H9 (cell line): Measurements from ENCODE around the gene ME3. TPM values are rescaled to one million over a fixed set of nuclear protein-coding genes. Genes with fewer than 3 reads are reported as not detected.

Source experiments
- DNase-seq: peaks from one replicate; pipeline ENCODE4 v3.0.0-alpha.2; 2017
- H2AFZ ChIP-seq: one replicate; pipeline ENCODE4 v1.6.1; 2013; ENCODE audit warnings: mild to moderate bottlenecking, low read length, control low read depth, moderate library complexity
- H2AK5ac ChIP-seq: 2 replicates; pipeline ENCODE4 v1.6.1; 2013; ENCODE audit warnings: low read length, control low read depth, mixed read lengths; ENCODE audit not compliant: insufficient read length
- H2BK120ac ChIP-seq: one replicate; pipeline ENCODE4 v1.6.1; 2013; ENCODE audit warnings: low read depth, mild to moderate bottlenecking, low read length, control low read depth, inconsistent platforms; ENCODE audit not compliant: poor library complexity, severe bottlenecking
- H2BK12ac ChIP-seq: 2 replicates; pipeline ENCODE4 v1.6.1; 2013; ENCODE audit warnings: low read length, control low read depth, mixed read lengths, low read depth; ENCODE audit not compliant: insufficient read length
- H2BK15ac ChIP-seq: 2 replicates; pipeline ENCODE4 v1.6.1; 2013; ENCODE audit warnings: low read depth, low read length, control low read depth
- H2BK20ac ChIP-seq: one replicate; pipeline ENCODE4 v1.6.1; 2013; ENCODE audit warnings: low read depth, mild to moderate bottlenecking, low read length, control low read depth, inconsistent platforms; ENCODE audit not compliant: poor library complexity, severe bottlenecking
- H2BK5ac ChIP-seq: 2 replicates; pipeline ENCODE4 v1.6.1; 2013; ENCODE audit warnings: low read length, control low read depth, mixed read lengths; ENCODE audit not compliant: insufficient read length
- H3K14ac ChIP-seq: 2 replicates; pipeline ENCODE4 v1.6.1; 2013; ENCODE audit warnings: low read length, control low read depth; ENCODE audit not compliant: insufficient read depth
- H3K18ac ChIP-seq: 2 replicates; pipeline ENCODE4 v1.6.1; 2013; ENCODE audit warnings: low read depth, mild to moderate bottlenecking, mixed read lengths, low read length, control low read depth; ENCODE audit not compliant: insufficient read length
- H3K23ac ChIP-seq: 2 replicates; pipeline ENCODE4 v1.6.1; 2013; ENCODE audit warnings: low read length, control low read depth, mixed read lengths, low read depth; ENCODE audit not compliant: insufficient read length
- H3K23me2 ChIP-seq: 2 replicates; pipeline ENCODE4 v1.6.1; 2013; ENCODE audit warnings: low read depth, mild to moderate bottlenecking, mixed read lengths, low read length, control low read depth; ENCODE audit not compliant: insufficient read length, poor library complexity, severe bottlenecking
- H3K27ac ChIP-seq: 2 replicates; pipeline ENCODE4 v1.5.1; 2013; ENCODE audit warnings: low read length, control low read depth, mixed read lengths, low read depth; ENCODE audit not compliant: insufficient read length
- H3K27me3 ChIP-seq: 2 replicates; pipeline ENCODE4 v1.6.1; 2013; ENCODE audit warnings: low read length, control low read depth, inconsistent platforms; ENCODE audit not compliant: insufficient read depth
- H3K4ac ChIP-seq: 2 replicates; pipeline ENCODE4 v1.6.1; 2013; ENCODE audit warnings: low read depth, mild to moderate bottlenecking, control low read depth, inconsistent platforms, low read length, moderate library complexity
- H3K4me1 ChIP-seq: 2 replicates; pipeline ENCODE4 v1.6.1; 2013; ENCODE audit warnings: low read length, control low read depth, inconsistent platforms; ENCODE audit not compliant: insufficient read depth
- H3K4me2 ChIP-seq: 2 replicates; pipeline ENCODE4 v1.6.1; 2013; ENCODE audit warnings: low read length, control low read depth, mixed read lengths; ENCODE audit not compliant: insufficient read length, insufficient read depth
- H3K56ac ChIP-seq: 2 replicates; pipeline ENCODE4 v1.6.1; 2013; ENCODE audit warnings: low read depth, mild to moderate bottlenecking, mixed read lengths, low read length, control low read depth; ENCODE audit not compliant: insufficient read length
- H3K79me1 ChIP-seq: 2 replicates; pipeline ENCODE4 v1.6.1; 2013; ENCODE audit warnings: low read depth, mild to moderate bottlenecking, moderate library complexity, low read length, control low read depth, inconsistent platforms; ENCODE audit not compliant: insufficient read depth, poor library complexity, severe bottlenecking
- H3K79me2 ChIP-seq: 2 replicates; pipeline ENCODE4 v1.6.1; 2013; ENCODE audit warnings: low read length, control low read depth, inconsistent platforms; ENCODE audit not compliant: insufficient read depth
- H3K9ac ChIP-seq: 2 replicates; pipeline ENCODE4 v1.6.1; 2013; ENCODE audit warnings: low read length, control low read depth, mixed read lengths; ENCODE audit not compliant: insufficient read length; ENCODE audit errors: extremely low read depth
- H3K9me3 ChIP-seq: one replicate; pipeline ENCODE4 v1.6.1; 2013; ENCODE audit warnings: low read depth, low read length, inconsistent platforms; ENCODE audit not compliant: control insufficient read depth
- H3T11ph ChIP-seq: one replicate; pipeline ENCODE4 v1.6.1; 2013; ENCODE audit warnings: mild to moderate bottlenecking, low read length, control low read depth, inconsistent platforms
- H4K20me1 ChIP-seq: one replicate; pipeline ENCODE4 v1.6.1; 2013; ENCODE audit not compliant: control insufficient read depth, insufficient read length, insufficient read depth
- H4K5ac ChIP-seq: 2 replicates; pipeline ENCODE4 v1.6.1; 2013; ENCODE audit warnings: low read depth, mild to moderate bottlenecking, mixed read lengths, low read length, control low read depth; ENCODE audit not compliant: insufficient read length
- H4K8ac ChIP-seq: replicated peaks from 2 replicates; pipeline ENCODE4 v1.6.1; 2013; ENCODE audit warnings: low read length, control low read depth, mixed read lengths, low read depth; ENCODE audit not compliant: insufficient read length
- H4K91ac ChIP-seq: 2 replicates; pipeline ENCODE4 v1.6.1; 2013; ENCODE audit warnings: low read depth, mild to moderate bottlenecking, moderate library complexity, mixed read lengths, low read length, control low read depth; ENCODE audit not compliant: insufficient read length
- H3K27ac Mint-ChIP-seq, 3 experiments: 2 replicates in 2 of 3; 3 replicates in 1 of 3; pipeline ENCODE4 v1.8.0; 2020 to 2021; ENCODE audit warnings: mixed read lengths in 3 of 3, mild to moderate bottlenecking in 1 of 3, moderate library complexity in 1 of 3
- H3K27me3 Mint-ChIP-seq: 2 replicates; pipeline ENCODE4 v1.8.0; 2021; ENCODE audit warnings: low read depth, mild to moderate bottlenecking, moderate library complexity, mixed read lengths
- H3K36me3 Mint-ChIP-seq, 3 experiments: 2 replicates in 2 of 3; 3 replicates in 1 of 3; pipeline ENCODE4 v1.8.0; 2020 to 2021; ENCODE audit warnings: low read depth in 3 of 3, mixed read lengths in 3 of 3; ENCODE audit not compliant: insufficient read depth in 1 of 3
- H3K4me1 Mint-ChIP-seq, 2 experiments: 2 replicates each; pipeline ENCODE4 v1.8.0; 2020; ENCODE audit warnings: mixed read lengths in 2 of 2
- H3K4me3 Mint-ChIP-seq, 2 experiments: 2 replicates in 1 of 2; 3 replicates in 1 of 2; pipeline ENCODE4 v1.8.0; 2020 to 2021; ENCODE audit warnings: mild to moderate bottlenecking in 2 of 2, mixed read lengths in 2 of 2, moderate library complexity in 1 of 2
- H3K9me3 Mint-ChIP-seq, 2 experiments: 2 replicates in 1 of 2; 3 replicates in 1 of 2; pipeline ENCODE4 v1.8.0; 2020; ENCODE audit warnings: mild to moderate bottlenecking in 2 of 2, mixed read lengths in 2 of 2, moderate library complexity in 1 of 2
- CTCF ChIP-seq: fragments of 200-600 bp; sonication (generic); conservative IDR thresholded peaks from 3 replicates; pipeline ENCODE4 v1.8.0; 2021; ENCODE audit warnings: antibody characterized with exemption, mild to moderate bottlenecking
- WGBS: extraction: QIAGEN DNeasy Blood & Tissue Kit; methylation state at CpG from one replicate; pipeline ENCODE4 v1.1.7; 2013; ENCODE audit warnings: missing lambda C conversion rate, low lambda C conversion rate, mixed read lengths; ENCODE audit not compliant: insufficient read length; ENCODE audit errors: extremely low coverage; 5-methylcytosine and 5-hydroxymethylcytosine counted together
- total RNA-seq: library from RNA; stranded (reverse); gene quantifications from 2 replicates; pipeline ENCODE4 v1.2.1, GENCODE V29; 2021

ME3 gene
- total RNA-seq, 1 experiment from 2014 or later, result 2.8 TPM

GRCh38 chr11:86580535-86580934 is 91.9 kb downstream of the ME3 start:
- no peak overlapping the region for H2BK12ac ChIP-seq
- H3K4me2 ChIP-seq, result no peak overlapping the region
- H3K9ac ChIP-seq, result no peak overlapping the region
- no peak overlapping the region for H4K5ac ChIP-seq
- no peaks in the 10 kb centered on the region for H3K79me2 ChIP-seq
- Mint-ChIP-seq H3K36me3 (no peaks in the 10 kb centered on the region), H3K27ac (no peak overlapping the region), H3K27me3 (peaks cover 2% of the 10 kb centered on the region; the same call in 1 of the 2 replicates), H3K4me1 (peaks cover 4 to 12% of the 10 kb centered on the region in 2 experiments), H3K9me3 (no peaks in the 10 kb centered on the region), H3K4me3 (no peak overlapping the region)
- H3K4me1 ChIP-seq, result no peaks in the 10 kb centered on the region
- H2AFZ ChIP-seq, result no peak overlapping the region
- no peak overlapping the region for H3K27ac ChIP-seq
- no peak overlapping the region for H3K14ac ChIP-seq
- no peaks in the 10 kb centered on the region for H3K27me3 ChIP-seq
- no peak overlapping the region for H2BK120ac ChIP-seq
- H3K23me2 ChIP-seq, result no peaks in the 10 kb centered on the region
- H2BK15ac ChIP-seq, result no peak overlapping the region
- no peak overlapping the region for H3K23ac ChIP-seq
- H4K20me1 ChIP-seq, result no peaks in the 10 kb centered on the region
- no peaks in the 10 kb centered on the region for H3K9me3 ChIP-seq
- no peak overlapping the region for H2BK20ac ChIP-seq
- H3K56ac ChIP-seq, result no peak overlapping the region
- H3K18ac ChIP-seq, result no peak overlapping the region
- no CpG with 5 or more reads among the region's 2 CpGs for WGBS
- no peaks in the 10 kb centered on the region for H3K79me1 ChIP-seq
- no peak overlapping the region for H2BK5ac ChIP-seq
- no peak overlapping the region for H3T11ph ChIP-seq
- no peak overlapping the region for H4K91ac ChIP-seq
- no peak overlapping the region for H2AK5ac ChIP-seq
- H3K4ac ChIP-seq, result no peak overlapping the region
- DNase-seq, result no peak
- TF ChIP-seq CTCF, result no peak
- no peak overlapping the region for H4K8ac ChIP-seq
